Large intestine (tissue), 3 donors: ENCODE measurements around the gene DDX20. TPM values are rescaled to one million over a fixed set of nuclear protein-coding genes. Genes with fewer than 3 reads are reported as not detected.

ENCODE experiments used
- DNase-seq, 2 donors: peaks; one replicate each; pipeline versions ENCODE4 v3.0.0 to v3.0.0-alpha.2; 2013
- H3K27ac ChIP-seq: one replicate; pipeline ENCODE4 v1.5.1; 2013; ENCODE audit warnings: low read length
- H3K27me3 ChIP-seq: 2 replicates; pipeline ENCODE4 v1.6.1; 2013; ENCODE audit warnings: low read length; ENCODE audit not compliant: control insufficient read depth, insufficient read depth
- H3K36me3 ChIP-seq: 2 replicates; pipeline ENCODE4 v1.6.1; 2013; ENCODE audit warnings: low read length; ENCODE audit not compliant: control insufficient read depth, insufficient read depth
- H3K4me1 ChIP-seq: one replicate; pipeline ENCODE4 v1.6.1; 2013; ENCODE audit warnings: low read length; ENCODE audit not compliant: control insufficient read depth, insufficient read depth
- H3K4me3 ChIP-seq: one replicate; pipeline ENCODE4 v1.5.1; 2013; ENCODE audit warnings: low read length
- H3K9me3 ChIP-seq: one replicate; pipeline ENCODE4 v1.6.1; 2013; ENCODE audit warnings: mild to moderate bottlenecking, low read depth, low read length, moderate library complexity; ENCODE audit not compliant: control insufficient read depth
- WGBS: methylation state at CpG from one replicate; pipeline ENCODE4 v1.1.5; 2013; ENCODE audit warnings: low lambda C conversion rate; ENCODE audit not compliant: insufficient coverage; 5-methylcytosine and 5-hydroxymethylcytosine counted together
- polyA plus RNA-seq: library from polyadenylated mRNA; unstranded; fragments of 120-200 nt; gene quantifications from one replicate; pipeline ENCODE4 v1.2.1, GENCODE V29; 2013

Gene DDX20
- polyA plus RNA-seq, 1 donor = 13.8 TPM

- no peak for DNase-seq
- no peaks in the 10 kb centered on the region for H3K36me3 ChIP-seq
- H3K4me1 ChIP-seq = no peaks in the 10 kb centered on the region
- no CpG with 5 or more reads among the region's 4 CpGs for WGBS
- H3K27me3 ChIP-seq = peaks cover 12% of the 10 kb centered on the region
- no peaks in the 10 kb centered on the region for H3K9me3 ChIP-seq
- no peak overlapping the region for H3K27ac ChIP-seq
- no peak overlapping the region for H3K4me3 ChIP-seq
Observed at GRCh38 chr1:111747947-111748346, 7.8 kb upstream of the DDX20 start.

- Histone ChIP-seq H3K27ac (no peak overlapping the region), H3K4me1 (peaks cover 3% of the 10 kb centered on the region), H3K4me3 (no peak overlapping the region), H3K9me3 (no peaks in the 10 kb centered on the region), H3K36me3 (no peaks in the 10 kb centered on the region), H3K27me3 (no peaks in the 10 kb centered on the region)
- no peak for DNase-seq
- 83% methylated on average over 1 of the region's 3 CpGs for whole genome bisulfite sequencing
Observed at GRCh38 chr1:111749628-111750027, 6.1 kb upstream of the DDX20 start.

- WGBS = no CpG with 5 or more reads among the region's 2 CpGs
- Histone ChIP-seq H3K9me3 (no peaks in the 10 kb centered on the region), H3K27ac (no peak overlapping the region), H3K4me3 (no peak overlapping the region), H3K36me3 (no peaks in the 10 kb centered on the region), H3K27me3 (no peaks in the 10 kb centered on the region), H3K4me1 (peaks cover 5% of the 10 kb centered on the region)
- DNase-seq = no peak
Observed at GRCh38 chr1:111750856-111751255, 4.8 kb upstream of the DDX20 start.

GRCh38 chr1:111751906-111752575, 3.7 kb upstream of the DDX20 start:
- Histone ChIP-seq H3K36me3 (no peaks in the 10 kb centered on the region), H3K4me3 (no peak overlapping the region), H3K27ac (no peak overlapping the region), H3K4me1 (peaks cover 5% of the 10 kb centered on the region), H3K9me3 (no peaks in the 10 kb centered on the region), H3K27me3 (no peaks in the 10 kb centered on the region)
- no CpG with 5 or more reads among the region's 2 CpGs for WGBS
- no peak for DNase-seq

GRCh38 chr1:111754984-111755330, 744 bp upstream of the DDX20 start:
- no peaks in the 10 kb centered on the region for H3K27me3 ChIP-seq
- peaks cover 2% of the 10 kb centered on the region for H3K36me3 ChIP-seq
- H3K4me1 ChIP-seq = peaks cover 8% of the 10 kb centered on the region
- peak overlapping the region; percentile 86 for H3K4me3 ChIP-seq
- DNase-seq = no peak
- WGBS = 0% methylated on average over 1 of the region's 12 CpGs
- H3K9me3 ChIP-seq = no peaks in the 10 kb centered on the region
- H3K27ac ChIP-seq = peak overlapping the region; percentile 98

- Histone ChIP-seq H3K27me3 (no peaks in the 10 kb centered on the region), H3K36me3 (peaks cover 7% of the 10 kb centered on the region), H3K9me3 (no peaks in the 10 kb centered on the region), H3K27ac (peak overlapping the region; percentile 98), H3K4me3 (peak overlapping the region; percentile 86), H3K4me1 (peaks cover 8% of the 10 kb centered on the region)
- DNase-seq = no peak
- no CpG with 5 or more reads among the region's 35 CpGs for WGBS
Observed at GRCh38 chr1:111756124-111756513, 418 bp downstream of the DDX20 start.

- 40% methylated on average over 1 of the region's 2 CpGs for WGBS
- H3K36me3 ChIP-seq = peaks cover 19% of the 10 kb centered on the region
- H3K27ac ChIP-seq = no peak overlapping the region
- H3K4me1 ChIP-seq = peaks cover 8% of the 10 kb centered on the region
- no peaks in the 10 kb centered on the region for H3K9me3 ChIP-seq
- DNase-seq = no peak
- no peak overlapping the region for H3K4me3 ChIP-seq
- H3K27me3 ChIP-seq = no peaks in the 10 kb centered on the region
Observed at GRCh38 chr1:111758373-111758772, 2.7 kb downstream of the DDX20 start.

- no peak for DNase-seq
- Histone ChIP-seq H3K4me1 (peaks cover 3% of the 10 kb centered on the region), H3K4me3 (no peak overlapping the region), H3K36me3 (peaks cover 42% of the 10 kb centered on the region), H3K27ac (no peak overlapping the region), H3K27me3 (no peaks in the 10 kb centered on the region), H3K9me3 (no peaks in the 10 kb centered on the region)
- 20% methylated on average over 1 of the region's 2 CpGs for whole genome bisulfite sequencing
Observed at GRCh38 chr1:111761717-111762116, 6.0 kb downstream of the DDX20 start.

- peaks cover 46% of the 10 kb centered on the region for H3K36me3 ChIP-seq
- no peaks in the 10 kb centered on the region for H3K9me3 ChIP-seq
- H3K27me3 ChIP-seq = no peaks in the 10 kb centered on the region
- peaks cover 3% of the 10 kb centered on the region for H3K4me1 ChIP-seq
- WGBS = 100% methylated on average over 1 of the region's 2 CpGs
- H3K27ac ChIP-seq = no peak overlapping the region
- DNase-seq = no peak
- H3K4me3 ChIP-seq = no peak overlapping the region
Observed at GRCh38 chr1:111762332-111762731, 6.6 kb downstream of the DDX20 start.

GRCh38 chr1:111768023-111768422, 12.3 kb downstream of the DDX20 start:
- Histone ChIP-seq H3K9me3 (no peaks in the 10 kb centered on the region), H3K27me3 (no peaks in the 10 kb centered on the region), H3K4me1 (peaks cover 3% of the 10 kb centered on the region), H3K27ac (no peak overlapping the region), H3K4me3 (no peak overlapping the region), H3K36me3 (peaks cover 39% of the 10 kb centered on the region)
- no peak for DNase-seq

GRCh38 chr1:111768625-111769024, 12.9 kb downstream of the DDX20 start:
- Histone ChIP-seq H3K9me3 (no peaks in the 10 kb centered on the region), H3K4me1 (peaks cover 3% of the 10 kb centered on the region), H3K27me3 (no peaks in the 10 kb centered on the region), H3K4me3 (no peak overlapping the region), H3K36me3 (peaks cover 36% of the 10 kb centered on the region), H3K27ac (no peak overlapping the region)
- no peak for DNase-seq
